GM10266 (cell line): ENCODE measurements around the gene SPHK1.
"Not testable (repeated sequence)": the region's sequence is repeated elsewhere in the genome, so short reads cannot be mapped to it uniquely, and the experiment has no call there.

Experiments
- DNase-seq: peaks from one replicate; pipeline ENCODE4 v3.0.0; 2012; ENCODE audit errors: extremely low spot score
- TF ChIP-seq, protein P1 (sequence below): IDR thresholded peaks from 2 replicates; pipeline ENCODE4 v1.5.1; 2012; ENCODE audit warnings: mild to moderate bottlenecking, low read depth; ENCODE audit not compliant: control insufficient read depth, insufficient read depth; ENCODE audit errors: missing control alignments

Gene SPHK1

DNA sequence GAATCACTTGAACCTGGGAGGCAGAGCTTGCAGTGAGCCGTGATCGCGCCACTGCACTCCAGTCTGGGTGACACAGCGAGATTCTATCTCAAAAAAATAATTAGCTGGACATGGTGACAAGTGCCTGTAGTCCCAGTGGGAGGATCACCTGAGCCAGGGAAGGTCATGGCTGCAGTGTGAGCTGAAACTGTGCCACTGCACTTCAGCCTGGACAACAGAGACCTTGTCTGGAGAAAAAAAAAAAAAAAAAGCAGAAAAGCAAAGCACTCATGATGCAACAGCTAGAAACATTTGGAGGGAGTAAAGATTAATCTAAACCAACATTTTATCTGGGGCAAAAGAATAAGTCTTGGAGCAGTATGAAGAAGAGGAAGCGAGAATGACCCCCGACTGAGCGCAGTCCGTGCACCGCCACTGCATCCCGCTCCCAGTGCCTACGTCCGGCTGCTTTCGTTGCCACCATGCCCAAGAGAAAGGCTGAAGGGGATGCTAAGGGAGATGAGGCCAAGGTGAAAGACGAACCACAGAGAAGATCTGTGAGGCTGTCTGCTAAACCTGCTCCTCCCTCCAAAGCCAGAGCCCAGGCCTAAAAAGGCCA, 38.9 kb upstream of the SPHK1 start:
- TF ChIP-seq, protein P1, sequence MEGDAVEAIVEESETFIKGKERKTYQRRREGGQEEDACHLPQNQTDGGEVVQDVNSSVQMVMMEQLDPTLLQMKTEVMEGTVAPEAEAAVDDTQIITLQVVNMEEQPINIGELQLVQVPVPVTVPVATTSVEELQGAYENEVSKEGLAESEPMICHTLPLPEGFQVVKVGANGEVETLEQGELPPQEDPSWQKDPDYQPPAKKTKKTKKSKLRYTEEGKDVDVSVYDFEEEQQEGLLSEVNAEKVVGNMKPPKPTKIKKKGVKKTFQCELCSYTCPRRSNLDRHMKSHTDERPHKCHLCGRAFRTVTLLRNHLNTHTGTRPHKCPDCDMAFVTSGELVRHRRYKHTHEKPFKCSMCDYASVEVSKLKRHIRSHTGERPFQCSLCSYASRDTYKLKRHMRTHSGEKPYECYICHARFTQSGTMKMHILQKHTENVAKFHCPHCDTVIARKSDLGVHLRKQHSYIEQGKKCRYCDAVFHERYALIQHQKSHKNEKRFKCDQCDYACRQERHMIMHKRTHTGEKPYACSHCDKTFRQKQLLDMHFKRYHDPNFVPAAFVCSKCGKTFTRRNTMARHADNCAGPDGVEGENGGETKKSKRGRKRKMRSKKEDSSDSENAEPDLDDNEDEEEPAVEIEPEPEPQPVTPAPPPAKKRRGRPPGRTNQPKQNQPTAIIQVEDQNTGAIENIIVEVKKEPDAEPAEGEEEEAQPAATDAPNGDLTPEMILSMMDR, result no peak
- DNase-seq, result no peak

DNA sequence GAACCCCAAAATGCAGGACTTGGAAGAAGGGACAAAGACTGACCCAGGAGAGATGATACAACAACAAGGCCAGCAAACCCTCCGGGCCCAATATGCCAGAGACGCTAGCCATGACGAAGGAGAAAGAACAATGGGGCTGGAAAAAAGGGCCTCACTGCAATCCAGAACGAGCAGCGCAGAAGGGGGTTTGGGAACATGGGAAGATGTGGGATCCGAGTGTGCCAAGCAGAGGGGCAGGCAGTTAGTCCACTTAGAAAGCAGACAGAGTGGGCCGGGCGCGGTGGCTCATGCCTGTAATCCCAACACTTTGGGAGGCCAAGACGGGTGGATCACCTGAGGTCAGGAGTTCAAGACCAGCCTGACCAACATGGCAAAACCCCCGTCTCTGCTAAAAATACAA, 37.5 kb upstream of the SPHK1 start:
- not testable (repeated sequence) for DNase-seq

DNA sequence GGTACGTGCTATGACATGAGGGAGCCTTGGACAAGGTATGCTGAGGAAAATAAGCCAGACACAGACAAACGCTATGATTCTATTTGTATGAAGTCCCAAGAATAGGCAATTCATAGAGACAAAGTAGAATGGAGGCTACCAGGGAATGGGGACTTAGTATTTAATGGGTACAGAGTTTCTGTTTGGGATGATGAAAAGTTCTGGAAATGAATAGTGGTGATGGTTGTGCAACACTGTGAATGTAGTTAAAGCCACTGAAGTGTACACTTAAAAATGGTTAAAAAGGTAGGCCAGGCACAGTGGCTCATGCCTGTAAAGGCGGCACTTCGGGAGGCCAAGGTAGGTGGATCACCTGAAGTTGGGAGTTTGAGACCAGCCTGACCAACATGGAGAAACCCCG, 33.9 kb upstream of the SPHK1 start:
- TF ChIP-seq, protein P1, result no peak
- DNase-seq, result no peak

DNA sequence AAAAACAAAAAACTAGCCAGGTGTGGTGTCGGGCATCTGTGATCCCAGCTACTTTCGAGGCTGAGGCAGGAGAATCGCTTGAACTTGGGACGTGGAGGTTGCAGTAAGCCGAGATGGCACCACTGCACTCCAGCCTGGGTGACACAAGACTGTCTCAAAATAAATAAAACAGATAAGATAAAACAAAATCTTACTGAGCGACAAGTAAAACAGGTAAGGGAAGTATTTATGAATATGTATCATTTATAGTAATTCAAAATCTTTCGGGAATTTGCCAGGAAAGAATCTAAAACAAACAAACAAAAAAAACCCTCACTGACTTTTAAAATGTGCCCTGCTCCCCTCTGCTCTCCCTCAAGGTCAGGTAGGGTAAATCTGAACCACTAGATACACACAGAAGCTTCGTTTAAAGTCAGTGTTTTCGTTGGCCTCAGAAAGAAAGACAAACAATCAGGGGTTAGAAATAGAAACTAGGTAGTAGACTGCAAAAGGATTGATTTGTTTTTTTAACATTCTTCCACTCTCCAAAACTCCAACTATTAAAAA, 32.8 kb upstream of the SPHK1 start:
- TF ChIP-seq, protein P1, result no peak
- no peak for DNase-seq

DNA sequence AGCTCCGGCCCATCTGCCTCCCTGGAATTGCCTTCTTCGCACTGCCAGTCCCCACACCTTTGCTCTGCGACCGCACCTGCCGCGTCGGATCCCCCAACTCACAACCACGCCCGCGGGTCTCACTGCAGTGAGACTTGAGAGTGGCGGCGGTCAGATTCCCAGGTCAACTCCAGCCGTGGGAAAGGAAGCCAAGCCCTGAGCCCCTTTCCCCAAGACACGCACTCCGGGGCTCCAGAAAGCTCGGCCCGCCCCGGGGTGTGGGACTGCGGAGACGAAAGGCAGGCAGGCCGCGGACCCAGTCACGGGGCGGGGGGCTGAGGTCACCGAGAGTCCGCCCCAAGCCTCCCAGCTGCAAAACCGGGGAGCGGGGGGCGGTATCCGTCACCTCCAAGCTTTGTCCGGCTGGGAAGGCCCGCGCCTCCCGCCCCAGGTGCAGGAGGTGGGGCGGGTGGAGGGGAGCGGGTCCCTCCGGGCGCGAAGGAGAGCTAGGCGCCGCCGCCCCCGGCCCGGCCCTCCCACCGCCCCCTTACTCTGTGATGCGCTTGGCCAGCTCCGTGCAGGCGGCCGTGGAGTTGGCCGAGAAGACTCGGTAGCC, 31.3 kb upstream of the SPHK1 start:
- DNase-seq, result peak; percentile 66
- TF ChIP-seq, protein P1, result no peak

DNA sequence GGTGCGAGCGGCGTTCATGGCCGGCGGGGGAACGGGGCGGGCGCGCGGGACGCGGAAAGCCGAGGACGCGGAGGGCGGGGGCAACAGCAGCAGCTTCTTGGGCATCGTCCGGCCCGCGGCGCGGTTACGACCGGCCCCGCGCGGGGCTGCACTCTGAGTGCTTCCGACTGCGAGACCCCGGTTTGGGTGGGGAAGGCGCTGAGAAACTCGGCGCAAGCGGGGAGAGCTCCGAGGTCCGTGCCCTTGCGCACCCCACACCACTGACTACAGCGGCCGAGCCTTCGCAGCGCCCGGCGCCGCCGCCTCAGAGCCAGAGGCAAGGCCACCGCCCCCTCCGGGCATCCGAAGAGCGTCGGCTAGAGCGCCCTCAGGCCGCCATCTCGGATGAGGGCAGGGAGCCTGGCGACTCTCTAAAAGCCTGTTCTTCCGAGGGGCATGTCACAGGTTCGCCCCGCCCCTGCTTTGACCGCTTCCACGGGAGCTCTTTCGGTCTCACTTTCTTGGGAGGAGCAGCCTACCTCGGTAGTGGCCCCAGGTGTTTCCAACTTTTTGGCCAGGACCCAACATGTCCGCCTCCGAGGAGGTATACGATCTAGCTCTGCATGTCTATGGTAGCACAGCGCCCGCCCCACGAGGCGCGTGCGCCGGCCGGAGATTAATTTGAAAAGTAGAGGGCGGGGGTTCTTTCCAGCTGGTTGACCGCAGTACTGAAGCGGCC, 30.7 kb upstream of the SPHK1 start, which contains the start of gene PRPSAP1:
Gene PRPSAP1 (minus strand): TSS at position 318 of the 718 bp plus-strand sequence. CDS start 213 bp downstream, at position 105.
- peak; percentile 91 for DNase-seq
- TF ChIP-seq, protein P1, result no peak

DNA sequence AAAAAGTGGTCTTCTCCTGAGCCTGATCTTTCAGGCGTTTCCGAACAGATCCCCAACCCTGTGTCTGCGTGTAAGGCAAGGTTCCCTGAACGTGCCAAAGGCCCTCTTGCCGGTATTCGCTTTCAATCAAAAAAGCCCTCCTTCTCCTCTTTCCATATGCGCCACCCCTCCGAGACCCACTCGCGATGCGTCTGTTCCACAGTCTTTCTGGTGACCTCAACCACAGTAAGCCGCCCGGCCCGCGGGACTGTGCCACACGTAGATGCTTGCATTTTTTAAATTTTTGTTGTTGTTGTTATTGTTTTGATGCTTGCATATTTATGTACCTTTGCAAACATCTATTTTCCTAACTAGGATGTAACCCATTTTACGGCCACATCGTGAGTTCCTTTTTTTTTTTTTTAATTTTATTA, 30.1 kb upstream of the SPHK1 start:
- TF ChIP-seq, protein P1, result no peak
- no peak for DNase-seq
